ENCODE data around the gene CDC20B. TPM values are rescaled to one million over a fixed set of nuclear protein-coding genes. Genes with fewer than 3 reads are reported as not detected.

The CDC20B gene, protein sequence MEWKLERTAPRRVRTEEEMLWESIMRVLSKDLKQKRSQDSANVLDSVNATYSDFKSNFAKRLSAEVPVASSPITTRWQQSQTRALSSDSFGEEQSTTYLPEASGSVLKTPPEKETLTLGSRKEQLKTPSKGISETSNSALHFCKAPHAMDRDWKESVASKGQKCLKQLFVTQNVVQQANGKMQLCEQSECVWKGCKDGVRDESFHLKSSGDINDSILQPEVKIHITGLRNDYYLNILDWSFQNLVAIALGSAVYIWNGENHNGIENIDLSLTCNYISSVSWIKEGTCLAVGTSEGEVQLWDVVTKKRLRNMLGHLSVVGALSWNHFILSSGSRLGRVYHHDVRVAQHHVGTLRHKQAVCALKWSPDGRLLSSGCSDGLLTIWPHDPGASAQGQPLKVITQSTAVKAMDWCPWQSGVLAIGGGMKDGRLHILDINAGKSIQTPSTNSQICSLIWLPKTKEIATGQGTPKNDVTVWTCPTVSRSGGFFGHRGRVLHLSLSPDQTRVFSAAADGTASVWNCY
- total RNA-seq (2022; extraction: Qiagen RNA extraction; ENCODE audit: low read depth) = 0.09 to 0.21 TPM (median 0.10 TPM) in 4 of 5 replicates, not detected in the other

DNA sequence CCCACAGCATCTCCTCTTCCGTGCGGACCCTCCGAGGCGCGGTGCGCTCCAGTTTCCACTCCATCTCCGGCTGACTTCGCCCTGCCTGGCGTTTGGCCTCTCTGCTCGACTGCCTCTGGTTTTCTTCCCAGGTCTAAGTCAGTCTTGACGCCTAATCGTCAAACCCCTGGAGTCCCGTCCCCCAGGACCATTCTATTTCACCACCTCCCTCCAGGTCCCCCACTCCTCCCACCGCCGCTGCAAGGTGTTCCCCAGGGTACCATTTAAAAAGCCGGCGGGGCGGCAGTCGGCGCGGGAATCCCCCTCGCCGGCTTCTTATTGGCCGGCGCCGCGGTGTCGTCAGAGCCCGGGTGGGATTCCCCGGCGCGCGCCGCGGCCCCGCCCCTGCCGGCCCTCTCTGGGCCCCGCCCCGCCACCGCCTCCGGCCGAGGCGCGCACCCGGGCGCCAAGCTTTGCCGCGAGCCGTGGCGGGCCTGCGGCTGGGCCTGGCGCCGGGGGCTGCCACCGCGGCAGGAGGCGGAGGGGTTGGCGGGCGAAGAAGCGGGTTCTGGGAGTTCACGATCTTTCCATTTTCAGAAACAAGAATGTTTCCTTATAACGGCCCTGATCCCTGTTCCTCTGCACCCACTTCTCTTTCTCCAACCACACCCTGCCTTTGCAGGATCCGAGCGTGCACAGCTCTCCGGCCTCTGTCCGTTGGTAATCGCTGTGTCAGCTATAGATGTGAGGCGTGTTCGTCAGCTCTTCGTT is at the start of gene CDC20B:
CDC20B (minus strand) TSS at position 241 of the 750 bp plus-strand sequence; CDS start at position 64, 177 bp downstream.

DNA sequence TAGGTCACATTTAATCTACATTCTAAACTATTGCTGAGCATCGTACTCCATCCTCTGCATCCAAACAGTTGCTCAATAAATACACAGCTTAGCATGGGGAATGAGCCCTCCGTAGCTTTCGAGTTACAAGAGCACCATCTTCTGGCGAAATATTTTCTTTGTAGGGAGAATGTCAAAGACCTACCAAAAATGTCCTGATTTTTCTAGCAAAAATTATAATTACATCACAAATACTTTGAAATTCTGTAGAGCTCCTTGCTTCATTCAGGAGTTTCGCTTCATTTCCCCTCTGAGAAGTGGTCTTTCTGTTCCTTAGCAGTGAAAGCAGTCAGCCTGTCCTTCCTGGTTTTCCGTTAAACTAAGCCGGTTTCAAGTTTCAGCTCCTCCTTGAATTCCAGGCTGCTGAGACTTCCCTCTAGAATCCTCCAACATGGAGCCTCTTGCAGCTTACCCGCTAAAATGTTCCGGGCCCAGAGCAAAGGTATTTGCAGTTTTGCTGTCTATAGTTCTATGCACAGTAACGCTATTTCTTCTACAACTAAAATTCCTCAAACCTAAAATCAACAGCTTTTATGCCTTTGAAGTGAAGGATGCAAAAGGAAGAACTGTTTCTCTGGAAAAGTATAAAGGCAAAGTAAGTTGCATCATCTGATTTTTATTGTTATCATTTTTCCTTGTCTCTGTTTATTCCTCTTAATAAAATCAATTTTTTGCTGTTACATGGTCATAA is 13.0 kb downstream of the CDC20B start, which contains the start of gene GPX8:
GPX8 (plus strand) TSS at position 409 of the 730 bp plus-strand sequence; CDS start at position 431, 22 bp downstream.

DNA sequence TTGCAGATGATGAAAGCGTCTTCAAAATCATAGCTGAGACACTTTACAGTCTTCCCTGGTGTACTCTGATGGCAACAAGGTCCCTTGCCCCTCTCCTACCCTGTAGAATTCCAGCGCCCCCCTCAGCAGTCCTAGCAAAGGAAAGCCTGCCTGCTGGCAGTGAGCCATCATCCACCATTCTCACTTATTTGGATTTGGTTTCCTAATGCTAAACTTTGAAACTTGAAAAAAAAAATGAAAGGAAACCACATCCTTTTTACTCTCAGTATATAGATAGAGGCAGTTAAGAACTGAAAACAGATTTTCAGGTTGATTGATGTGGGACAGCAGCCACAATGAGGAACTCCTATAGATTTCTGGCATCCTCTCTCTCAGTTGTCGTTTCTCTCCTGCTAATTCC is 70.6 kb downstream of the CDC20B start, which contains the start of gene GZMA:
GZMA (plus strand) TSS at position 299 of the 400 bp plus-strand sequence; CDS start at position 336, 37 bp downstream.

Other genes with a start within 250 kb of the CDC20B start
- not detected in 5 replicates for gene ESM1, start 187.6 kb downstream of the CDC20B start, total RNA-seq (2022; extraction: Qiagen RNA extraction; ENCODE audit: low read depth)
- gene GZMK, start 148.9 kb downstream of the CDC20B start, total RNA-seq (2022; extraction: Qiagen RNA extraction; ENCODE audit: low read depth) = not detected in 5 replicates
- gene GZMA, start 70.5 kb downstream of the CDC20B start, total RNA-seq (2022; extraction: Qiagen RNA extraction; ENCODE audit: low read depth) = not detected in 5 replicates
- 30.5 to 40.2 TPM (median 36.6 TPM) in 5 replicates for gene GPX8, start 13.0 kb downstream of the CDC20B start, total RNA-seq (2022; extraction: Qiagen RNA extraction; ENCODE audit: low read depth)
- 1.4 to 2.2 TPM (median 1.9 TPM) in 5 replicates for gene MCIDAS, start 54.1 kb upstream of the CDC20B start, total RNA-seq (2022; extraction: Qiagen RNA extraction; ENCODE audit: low read depth)
- gene CCNO, start 60.4 kb upstream of the CDC20B start, total RNA-seq (2022; extraction: Qiagen RNA extraction; ENCODE audit: low read depth) = 5.6 to 8.3 TPM (median 7.3 TPM) in 5 replicates
- gene DHX29, start 134.5 kb upstream of the CDC20B start, total RNA-seq (2022; extraction: Qiagen RNA extraction; ENCODE audit: low read depth) = 19.8 to 26.0 TPM (median 23.3 TPM) in 5 replicates
- gene MTREX, start 134.8 kb upstream of the CDC20B start, total RNA-seq (2022; extraction: Qiagen RNA extraction; ENCODE audit: low read depth) = 29.1 to 54.2 TPM (median 34.9 TPM) in 5 replicates

Measured in A549 treated with GW870086 at 1 μM for 4 hours (cell line).